HG03442 (cell line): Measurements from ENCODE around the gene CREBL2.

Experiments
- ATAC-seq: cut with Tn5 transposase; IDR thresholded peaks from one replicate; pipeline ENCODE4 v1.9.1; 2021; ENCODE audit warnings: mild to moderate bottlenecking, moderate library complexity; ENCODE audit not compliant: unreplicated experiment

The CREBL2 gene

DNA sequence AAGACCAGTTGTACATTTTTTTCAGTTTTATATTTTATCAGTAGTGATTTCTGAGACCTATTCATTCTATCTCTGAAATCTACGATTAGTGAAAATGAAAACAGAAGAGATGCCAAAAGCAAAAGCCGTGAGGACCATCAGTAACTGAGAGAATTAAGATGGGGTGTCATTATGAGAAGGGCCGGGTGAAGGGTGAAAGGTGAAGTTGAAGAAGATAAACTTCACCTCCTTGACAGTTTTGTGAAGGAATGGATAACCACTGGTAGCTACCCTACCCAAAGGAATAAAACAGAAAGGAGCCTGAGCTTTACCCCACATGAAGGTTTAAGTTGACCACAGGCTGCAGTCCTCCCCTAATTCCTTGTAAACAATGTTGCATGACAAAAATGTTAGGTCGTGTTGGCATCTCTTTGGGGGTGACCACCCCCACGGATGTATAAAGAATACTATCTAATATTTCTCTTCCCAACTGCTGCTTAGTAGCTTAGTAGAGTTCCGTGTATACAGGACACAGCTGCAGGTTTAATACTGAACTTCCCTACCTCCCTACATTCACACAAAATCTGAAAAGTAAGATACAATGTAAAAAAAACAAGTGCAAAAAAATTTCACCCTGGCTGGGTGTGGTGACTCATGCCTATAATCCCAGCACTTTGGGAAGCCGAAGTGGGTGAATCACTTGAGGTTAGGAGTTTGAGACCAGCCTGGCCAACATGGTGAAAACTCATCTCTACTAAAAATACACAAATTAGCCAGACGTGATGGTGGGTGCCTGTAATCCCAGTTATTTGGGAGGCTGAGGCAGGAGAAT, 60.4 kb downstream of the CREBL2 start:
- ATAC-seq, result no peak

DNA sequence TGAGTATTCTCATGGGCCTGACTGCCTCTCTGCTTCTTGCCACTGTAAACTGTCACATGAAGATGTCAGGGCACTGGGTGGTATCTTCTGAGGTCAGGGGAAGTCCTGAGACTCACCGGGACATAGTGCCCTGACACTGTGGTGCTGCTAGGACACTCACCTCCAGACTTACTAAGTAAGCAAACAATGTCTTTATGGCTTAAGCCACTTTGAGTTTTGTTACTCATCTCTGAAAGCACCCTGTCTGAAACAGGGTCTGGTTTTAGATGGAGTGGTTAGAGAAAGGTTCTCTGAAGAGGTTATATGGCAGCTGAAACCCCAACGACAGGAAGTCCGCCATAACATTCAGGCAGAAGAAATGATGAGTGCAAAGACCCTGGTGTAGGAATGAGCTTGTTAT, 61.6 kb downstream of the CREBL2 start:
- ATAC-seq, result peak; percentile 71

DNA sequence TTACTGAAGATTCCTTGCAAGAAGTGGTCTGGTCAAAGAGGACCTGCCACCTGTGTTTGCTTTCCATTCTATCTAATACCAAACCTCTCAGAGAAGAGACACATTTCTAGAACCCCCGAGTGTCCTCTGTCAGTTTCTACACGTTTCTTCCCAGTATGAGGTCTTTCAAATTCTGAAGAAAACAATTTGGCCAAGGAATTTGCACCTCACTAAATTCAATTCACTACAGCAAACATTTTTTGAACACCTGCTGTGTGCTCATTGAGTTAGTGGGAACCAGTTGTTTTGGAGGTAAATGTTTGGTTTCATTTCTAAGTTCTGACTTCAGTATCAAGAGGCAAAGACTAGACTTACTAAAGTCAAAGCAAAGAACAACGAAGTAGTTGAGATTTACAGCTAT, 64.9 kb downstream of the CREBL2 start:
- no peak for ATAC-seq

DNA sequence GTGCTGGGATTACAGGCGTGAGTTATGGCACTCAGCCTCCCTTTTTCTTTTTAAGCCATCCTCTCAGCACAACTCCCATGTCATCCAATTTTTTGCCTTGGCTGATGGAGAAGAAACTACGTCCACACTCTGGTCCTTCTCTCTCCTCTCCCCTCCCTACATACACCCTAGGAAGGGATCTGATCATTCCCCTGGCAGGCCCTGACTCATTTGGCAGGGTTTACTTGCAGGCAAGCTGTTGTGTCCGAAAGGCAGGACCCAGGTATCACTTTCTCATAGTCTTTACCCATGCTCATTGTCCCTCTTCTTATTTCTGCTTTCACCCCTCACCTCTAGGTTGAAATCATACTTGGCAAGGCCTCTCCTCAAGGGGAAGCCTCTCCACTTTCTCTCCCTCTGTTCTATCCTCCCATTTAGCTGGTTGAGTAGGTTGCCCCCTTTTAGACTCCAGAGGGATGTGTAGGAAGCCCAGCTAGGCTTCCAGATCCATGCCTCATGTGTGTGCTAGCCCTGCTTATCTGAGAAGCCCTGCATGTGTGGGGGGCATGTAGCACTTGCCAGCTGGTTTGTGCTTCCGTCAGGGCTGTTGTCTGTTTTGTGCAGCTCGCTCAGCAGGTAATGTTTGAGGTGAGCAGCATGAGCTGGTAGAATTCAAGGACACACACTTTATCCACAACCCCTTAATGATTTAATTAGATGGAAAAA, 69.5 kb downstream of the CREBL2 start:
- no peak for ATAC-seq

DNA sequence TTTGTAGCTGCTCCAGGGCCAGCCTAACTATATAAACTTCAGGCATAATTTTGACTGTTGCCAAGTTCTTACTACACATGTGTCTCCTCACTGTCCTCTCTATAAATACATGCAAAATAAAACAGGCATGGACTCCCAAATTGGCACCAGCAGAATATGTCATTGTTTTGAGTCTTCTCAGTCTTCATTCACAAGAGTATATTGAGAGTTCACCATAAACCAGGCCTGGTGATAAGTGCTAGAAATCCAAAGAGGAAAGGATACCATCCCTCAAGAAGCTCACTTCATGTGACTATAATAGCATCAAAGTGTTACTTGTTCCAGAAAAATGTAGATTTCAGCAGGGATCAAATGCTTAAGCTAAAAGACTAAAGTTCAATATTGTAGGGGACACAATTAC, 70.6 kb downstream of the CREBL2 start:
- ATAC-seq, result no peak

DNA sequence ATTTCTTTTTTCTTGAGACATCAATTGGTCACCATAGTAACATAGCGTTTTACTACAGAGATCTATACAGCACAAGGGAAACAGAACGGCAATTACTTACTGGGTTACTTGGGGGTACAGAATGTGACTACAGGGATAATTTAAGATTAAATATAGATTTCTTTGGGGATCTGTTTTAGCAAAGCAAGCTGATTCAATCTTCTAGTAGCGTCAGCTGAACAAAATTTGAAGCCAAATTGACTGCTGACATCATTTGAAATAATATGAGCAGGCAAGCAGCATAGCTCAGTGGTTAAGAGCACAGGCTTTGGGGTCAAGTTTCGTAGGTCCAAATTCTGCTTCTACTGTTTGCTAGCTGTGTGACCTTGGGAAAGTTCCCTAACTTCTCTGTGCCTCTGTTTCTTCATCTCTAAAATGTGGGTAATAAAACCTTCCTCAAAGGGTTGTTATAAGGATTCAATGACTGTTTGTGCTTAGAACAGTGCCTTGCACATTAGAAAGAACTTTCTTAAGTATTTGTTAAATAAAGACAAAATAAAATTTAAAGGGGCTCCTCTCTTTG, 71.5 kb downstream of the CREBL2 start:
- ATAC-seq, result no peak

DNA sequence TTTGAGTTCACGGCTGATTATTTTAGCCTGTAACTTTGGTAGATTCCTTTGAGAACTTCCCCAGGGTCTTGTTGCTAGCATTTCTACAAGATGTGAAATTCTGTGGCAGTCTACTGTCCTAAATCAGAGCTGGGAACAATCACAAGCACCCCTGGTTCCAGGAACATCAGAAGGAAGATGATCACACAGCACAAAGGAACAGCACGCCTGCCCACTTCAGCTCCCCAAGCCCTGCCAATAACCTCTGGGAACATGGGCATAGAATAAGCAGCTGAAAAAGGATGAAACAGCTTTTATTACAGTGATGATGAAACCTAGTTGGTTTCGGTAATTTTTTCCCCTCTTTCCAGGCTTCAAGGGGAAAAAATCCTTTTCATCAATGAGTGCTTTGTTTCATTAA, 72.0 kb downstream of the CREBL2 start:
- no peak for ATAC-seq

DNA sequence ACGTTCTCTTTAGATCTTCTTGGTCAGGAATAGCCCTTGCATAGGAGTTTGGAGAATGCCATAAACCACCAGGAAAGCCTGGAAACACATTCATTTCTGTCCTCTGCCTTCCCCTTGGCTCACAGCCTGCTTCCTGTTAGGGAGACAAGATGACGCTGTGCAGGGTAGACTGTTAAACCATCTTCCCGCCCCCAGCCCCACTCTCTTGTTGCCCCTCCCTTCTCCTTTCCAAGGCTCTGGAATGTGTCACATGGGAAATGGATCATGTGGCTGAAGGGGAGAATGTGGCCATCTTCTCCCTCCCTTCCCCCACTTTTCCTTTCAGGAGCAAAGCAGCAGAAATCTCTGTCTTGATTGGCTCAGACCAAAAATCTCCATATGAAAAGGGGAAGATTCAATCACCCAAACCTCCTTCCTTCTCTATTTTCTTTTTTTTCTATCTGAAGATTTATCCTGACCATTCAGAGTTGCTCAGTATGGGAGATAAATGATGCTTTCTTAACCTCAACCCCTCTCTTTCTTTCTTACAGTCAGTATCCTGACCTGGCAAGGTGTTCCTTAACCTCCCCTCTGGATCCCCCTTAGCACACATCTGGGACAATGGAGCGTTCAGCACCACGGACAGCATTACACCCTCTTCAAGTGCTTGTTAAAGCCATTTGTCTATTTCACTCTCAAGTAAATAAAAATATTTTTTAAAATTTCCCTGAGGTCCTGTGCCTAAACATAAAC, 72.9 kb downstream of the CREBL2 start:
- ATAC-seq, result no peak

DNA sequence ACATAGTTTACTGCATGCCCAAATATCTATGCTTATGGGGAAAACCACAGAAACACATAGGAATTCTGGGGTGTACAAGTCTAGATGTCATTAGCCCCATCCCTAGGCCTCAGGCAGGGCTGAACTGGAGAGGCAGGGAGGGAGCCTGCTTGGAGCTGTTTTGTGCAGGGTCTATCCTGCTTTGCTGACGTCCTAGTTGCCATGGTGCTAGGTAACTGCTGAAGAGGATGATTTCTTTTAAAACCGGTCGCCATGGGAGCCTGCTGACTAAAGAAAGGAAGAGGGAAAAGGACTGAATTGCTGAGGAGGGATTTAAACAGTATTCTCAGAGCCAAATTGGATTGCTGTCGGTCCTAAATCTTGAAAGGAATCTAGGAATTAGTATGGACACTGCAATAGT, 73.6 kb downstream of the CREBL2 start:
- ATAC-seq, result no peak

DNA sequence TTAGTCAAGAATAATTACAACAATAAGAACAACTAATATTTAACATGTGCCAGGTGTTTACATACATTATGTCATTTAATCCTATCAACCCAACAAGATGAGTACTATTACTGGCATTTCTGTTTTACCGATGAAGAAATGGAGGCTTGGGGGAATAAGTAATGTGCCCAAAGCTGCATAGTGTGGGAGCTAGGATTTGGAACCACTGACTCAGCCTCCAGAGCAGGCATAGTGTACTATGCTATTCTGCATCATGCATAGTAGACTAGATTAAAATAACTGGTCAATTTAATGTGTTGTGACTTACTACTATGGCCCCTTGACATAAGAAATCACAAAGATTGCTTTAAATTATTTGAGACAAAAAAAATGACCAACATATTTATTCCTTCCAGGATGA, 74.8 kb downstream of the CREBL2 start:
- no peak for ATAC-seq

DNA sequence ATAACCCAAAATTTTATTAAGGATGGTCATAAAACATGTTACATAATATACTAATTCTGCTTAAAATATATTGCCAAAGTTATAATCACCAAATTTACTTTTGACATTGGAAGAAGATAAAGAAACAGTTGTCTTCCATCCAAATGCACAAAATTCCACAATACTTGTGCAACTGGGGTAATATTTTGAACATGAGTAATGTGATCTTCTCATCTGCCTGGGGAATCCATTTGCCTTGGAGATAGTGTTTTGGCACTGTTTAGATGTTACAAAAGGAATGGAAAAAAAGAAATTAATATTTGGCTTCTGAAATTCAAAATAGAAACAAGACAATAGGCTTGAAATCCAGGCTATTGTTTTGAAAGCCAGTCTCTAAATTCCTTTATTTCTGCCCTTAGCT, 75.2 kb downstream of the CREBL2 start:
- ATAC-seq, result no peak

DNA sequence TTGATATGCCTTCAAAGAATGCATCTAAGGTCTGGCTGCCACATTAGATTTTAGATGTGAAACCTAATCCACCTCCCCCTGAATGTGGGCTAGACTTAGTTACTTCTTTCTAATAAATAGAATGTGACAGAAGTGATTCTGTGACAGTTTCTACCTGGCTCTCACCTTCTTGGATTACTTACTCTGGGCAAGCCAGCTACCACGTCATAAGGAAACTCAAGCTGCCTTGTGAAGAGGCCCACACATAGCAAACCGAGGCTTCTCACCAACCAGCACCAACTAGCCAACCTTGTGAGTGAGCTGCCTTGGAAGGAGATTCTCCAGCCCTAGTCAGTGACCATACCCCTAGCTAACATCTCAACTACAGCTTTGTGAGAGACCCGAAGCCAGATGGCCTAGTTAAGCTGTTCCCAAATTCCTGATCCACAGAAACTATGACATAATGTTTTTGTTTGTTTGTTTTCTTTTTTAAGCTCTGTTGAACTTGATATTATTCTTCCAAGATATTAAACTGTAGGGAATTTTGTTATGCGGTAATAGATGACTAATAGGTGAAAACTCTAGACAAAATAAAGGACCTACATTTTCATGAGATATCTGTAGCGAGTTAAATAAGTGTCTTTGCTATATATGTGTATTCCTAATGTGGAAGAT, 78.1 kb downstream of the CREBL2 start:
- no peak for ATAC-seq

DNA sequence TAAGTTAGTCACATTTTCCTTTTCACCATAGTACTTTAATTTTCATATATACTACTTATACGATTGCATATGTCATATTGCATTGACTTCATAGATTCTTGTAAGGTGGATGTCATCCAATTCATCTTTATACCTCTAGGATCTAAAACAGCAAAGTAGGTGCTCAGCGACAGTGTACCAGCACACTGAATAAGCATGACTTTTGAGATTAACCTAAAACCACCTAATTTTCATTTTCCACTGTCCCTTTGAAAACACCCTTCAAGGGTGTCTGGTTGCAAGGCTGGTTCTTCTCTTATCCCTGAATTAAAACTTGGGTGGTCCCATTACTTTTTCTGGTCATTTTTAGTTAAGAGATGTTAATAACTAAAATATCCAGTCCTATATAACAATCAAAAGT, 79.9 kb downstream of the CREBL2 start:
- ATAC-seq, result no peak

DNA sequence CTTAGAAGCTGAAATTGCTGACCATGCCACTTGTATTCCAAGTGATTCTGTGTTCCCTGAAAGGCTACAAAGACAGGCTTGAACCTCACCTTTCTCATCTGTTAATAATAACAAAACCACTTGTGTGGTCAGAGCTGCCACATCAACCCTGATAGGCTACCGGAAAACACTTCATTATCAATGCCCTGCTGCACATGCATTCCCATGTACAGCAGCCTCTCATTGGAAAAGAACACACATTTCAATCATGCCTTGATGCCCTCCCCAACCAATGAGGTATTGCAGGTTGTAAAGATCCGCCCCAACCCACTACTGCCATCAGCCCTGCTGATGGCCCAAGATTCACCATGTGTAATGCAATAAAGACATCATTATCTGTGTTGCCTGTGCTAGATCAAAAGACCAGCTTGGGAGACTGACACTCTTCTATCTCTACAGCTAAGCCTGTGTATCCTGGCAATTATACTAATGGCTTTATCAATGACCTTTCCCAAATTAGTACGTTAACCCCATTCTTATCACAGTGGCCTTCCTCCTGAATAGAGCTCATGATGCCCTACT, 81.5 kb downstream of the CREBL2 start:
- no peak for ATAC-seq
